Activated T-helper 2 cell treated with anti-CD3 and anti-CD28 coated beads, Interferon-gamma antibody, Interleukin-2, Interleukin-4, amounts not matched to agents 10 μg/mL and 5 μg/mL and 100 μg/mL, durations not matched to agents 14 hours and 24 hours and 36 hours (primary cell): ENCODE data around the gene ARFGAP2. TPM values are rescaled to one million over a fixed set of nuclear protein-coding genes. Genes with fewer than 3 reads are reported as not detected.

Source experiments
- DNase-seq: peaks from one replicate; pipeline ENCODE4 v3.0.0; 2021; ENCODE audit warnings: low spot score
- H3K27ac Mint-ChIP-seq: one replicate; pipeline ENCODE4 v1.8.0; 2021; ENCODE audit warnings: mixed read lengths
- H3K27me3 Mint-ChIP-seq: one replicate; pipeline ENCODE4 v1.8.0; 2021; ENCODE audit warnings: low read depth, mixed read lengths
- H3K36me3 Mint-ChIP-seq: one replicate; pipeline ENCODE4 v1.8.0; 2021; ENCODE audit warnings: low read depth, mixed read lengths
- H3K4me1 Mint-ChIP-seq: one replicate; pipeline ENCODE4 v1.8.0; 2021; ENCODE audit warnings: low read depth, mixed read lengths
- H3K4me3 Mint-ChIP-seq: one replicate; pipeline ENCODE4 v1.8.0; 2021; ENCODE audit warnings: low read depth, mild to moderate bottlenecking, moderate library complexity, mixed read lengths
- H3K9me3 Mint-ChIP-seq: one replicate; pipeline ENCODE4 v1.8.0; 2021; ENCODE audit warnings: mixed read lengths
- intact Hi-C: fragments of 100-400 bp; cut with micrococcal nuclease; formaldehyde crosslinking; loops from one replicate; pipeline ENCODE4 v1.15.1; 2023
- total RNA-seq: library from RNA; stranded (reverse); gene quantifications from 2 replicates; pipeline ENCODE4 v1.2.3, GENCODE V29; 2022

Gene ARFGAP2
- total RNA-seq, 1 donor from 2014 or later = 98.6 TPM

- intact Hi-C loops = no loop called here
- Mint-ChIP-seq H3K27ac (no peak overlapping the region), H3K27me3 (no peaks in the 10 kb centered on the region), H3K4me3 (no peak overlapping the region), H3K4me1 (peaks cover 4% of the 10 kb centered on the region), H3K36me3 (no peaks in the 10 kb centered on the region), H3K9me3 (no peaks in the 10 kb centered on the region)
- no peak for DNase-seq
These were observed 27.7 kb downstream of the ARFGAP2 start for GRCh38 chr11:47148903-47149531.

GRCh38 chr11:47148270-47148669 is 28.4 kb downstream of the ARFGAP2 start:
- DNase-seq = no peak
- Mint-ChIP-seq H3K9me3 (no peaks in the 10 kb centered on the region), H3K27ac (no peak overlapping the region), H3K4me1 (peaks cover 2% of the 10 kb centered on the region), H3K27me3 (no peaks in the 10 kb centered on the region), H3K36me3 (no peaks in the 10 kb centered on the region), H3K4me3 (no peak overlapping the region)
- intact Hi-C loops = no loop called here

- H3K36me3 Mint-ChIP-seq = no peaks in the 10 kb centered on the region
- intact Hi-C loops = no loop called here
- H3K27me3 Mint-ChIP-seq = no peaks in the 10 kb centered on the region
- no peak overlapping the region for H3K27ac Mint-ChIP-seq
- DNase-seq = no peak
- no peak overlapping the region for H3K4me3 Mint-ChIP-seq
- no peaks in the 10 kb centered on the region for H3K4me1 Mint-ChIP-seq
- no peaks in the 10 kb centered on the region for H3K9me3 Mint-ChIP-seq
These were observed 29.0 kb downstream of the ARFGAP2 start for GRCh38 chr11:47147681-47148080.

- intact Hi-C loops = no loop called here
- Mint-ChIP-seq H3K4me1 (no peaks in the 10 kb centered on the region), H3K36me3 (no peaks in the 10 kb centered on the region), H3K27ac (no peak overlapping the region), H3K9me3 (no peaks in the 10 kb centered on the region), H3K4me3 (no peak overlapping the region), H3K27me3 (no peaks in the 10 kb centered on the region)
- no peak for DNase-seq
These were observed 29.4 kb downstream of the ARFGAP2 start for GRCh38 chr11:47147250-47147649.

- no peak overlapping the region for H3K4me3 Mint-ChIP-seq
- no peaks in the 10 kb centered on the region for H3K36me3 Mint-ChIP-seq
- H3K27me3 Mint-ChIP-seq = no peaks in the 10 kb centered on the region
- intact Hi-C loops = no loop called here
- no peak overlapping the region for H3K27ac Mint-ChIP-seq
- no peak for DNase-seq
- no peaks in the 10 kb centered on the region for H3K9me3 Mint-ChIP-seq
- no peaks in the 10 kb centered on the region for H3K4me1 Mint-ChIP-seq
These were observed 32.1 kb downstream of the ARFGAP2 start for GRCh38 chr11:47144541-47144940.

GRCh38 chr11:47143322-47143721 is 33.4 kb downstream of the ARFGAP2 start:
- H3K4me1 Mint-ChIP-seq = peaks cover 2% of the 10 kb centered on the region
- H3K27ac Mint-ChIP-seq = no peak overlapping the region
- H3K9me3 Mint-ChIP-seq = no peaks in the 10 kb centered on the region
- no peak for DNase-seq
- no peak overlapping the region for H3K4me3 Mint-ChIP-seq
- H3K27me3 Mint-ChIP-seq = no peaks in the 10 kb centered on the region
- H3K36me3 Mint-ChIP-seq = no peaks in the 10 kb centered on the region
- intact Hi-C loops = no loop called here

- DNase-seq = no peak
- H3K36me3 Mint-ChIP-seq = peaks cover 3% of the 10 kb centered on the region
- H3K4me1 Mint-ChIP-seq = peaks cover 2% of the 10 kb centered on the region
- H3K4me3 Mint-ChIP-seq = no peak overlapping the region
- peaks cover 3% of the 10 kb centered on the region for H3K27me3 Mint-ChIP-seq
- no peak overlapping the region for H3K27ac Mint-ChIP-seq
- H3K9me3 Mint-ChIP-seq = no peaks in the 10 kb centered on the region
- intact Hi-C loops = no loop called here
These were observed 36.8 kb downstream of the ARFGAP2 start for GRCh38 chr11:47139878-47140277.

- DNase-seq = no peak
- no peaks in the 10 kb centered on the region for H3K9me3 Mint-ChIP-seq
- intact Hi-C loops = no loop called here
- peaks cover 3% of the 10 kb centered on the region for H3K27me3 Mint-ChIP-seq
- no peak overlapping the region for H3K4me3 Mint-ChIP-seq
- no peak overlapping the region for H3K27ac Mint-ChIP-seq
- H3K4me1 Mint-ChIP-seq = peaks cover 2% of the 10 kb centered on the region
- peaks cover 3% of the 10 kb centered on the region for H3K36me3 Mint-ChIP-seq
These were observed 39.2 kb downstream of the ARFGAP2 start for GRCh38 chr11:47137476-47137875.

- Mint-ChIP-seq H3K4me1 (peaks cover 2% of the 10 kb centered on the region), H3K27me3 (peaks cover 3% of the 10 kb centered on the region), H3K4me3 (no peak overlapping the region), H3K9me3 (no peaks in the 10 kb centered on the region), H3K27ac (no peak overlapping the region), H3K36me3 (peaks cover 3% of the 10 kb centered on the region)
- no peak for DNase-seq
- intact Hi-C loops = no loop called here
These were observed 39.8 kb downstream of the ARFGAP2 start for GRCh38 chr11:47136921-47137320.

GRCh38 chr11:47136327-47136726 is 40.4 kb downstream of the ARFGAP2 start:
- Mint-ChIP-seq H3K27me3 (peaks cover 3% of the 10 kb centered on the region), H3K36me3 (peaks cover 3% of the 10 kb centered on the region), H3K9me3 (no peaks in the 10 kb centered on the region), H3K27ac (no peak overlapping the region), H3K4me3 (no peak overlapping the region), H3K4me1 (peaks cover 2% of the 10 kb centered on the region)
- intact Hi-C loops = no loop called here
- no peak for DNase-seq

- intact Hi-C loops = no loop called here
- Mint-ChIP-seq H3K27ac (no peak overlapping the region), H3K9me3 (no peaks in the 10 kb centered on the region), H3K4me1 (no peaks in the 10 kb centered on the region), H3K27me3 (peaks cover 3% of the 10 kb centered on the region), H3K36me3 (peaks cover 2% of the 10 kb centered on the region), H3K4me3 (no peak overlapping the region)
- no peak for DNase-seq
These were observed 43.7 kb downstream of the ARFGAP2 start for GRCh38 chr11:47132981-47133380.

- Mint-ChIP-seq H3K4me3 (no peak overlapping the region), H3K27me3 (peaks cover 3% of the 10 kb centered on the region), H3K9me3 (no peaks in the 10 kb centered on the region), H3K27ac (no peak overlapping the region), H3K36me3 (no peaks in the 10 kb centered on the region), H3K4me1 (no peaks in the 10 kb centered on the region)
- intact Hi-C loops = no loop called here
- no peak for DNase-seq
These were observed 44.2 kb downstream of the ARFGAP2 start for GRCh38 chr11:47132490-47132889.

- Mint-ChIP-seq H3K27ac (no peak overlapping the region), H3K4me1 (no peaks in the 10 kb centered on the region), H3K27me3 (peaks cover 3% of the 10 kb centered on the region), H3K9me3 (no peaks in the 10 kb centered on the region), H3K36me3 (no peaks in the 10 kb centered on the region), H3K4me3 (no peak overlapping the region)
- intact Hi-C loops = no loop called here
- DNase-seq = no peak
These were observed 45.5 kb downstream of the ARFGAP2 start for GRCh38 chr11:47131136-47131535.

GRCh38 chr11:47130543-47130942 is 46.1 kb downstream of the ARFGAP2 start:
- intact Hi-C loops = no loop called here
- no peaks in the 10 kb centered on the region for H3K27me3 Mint-ChIP-seq
- H3K36me3 Mint-ChIP-seq = no peaks in the 10 kb centered on the region
- H3K4me3 Mint-ChIP-seq = no peak overlapping the region
- H3K9me3 Mint-ChIP-seq = no peaks in the 10 kb centered on the region
- DNase-seq = no peak
- no peak overlapping the region for H3K27ac Mint-ChIP-seq
- no peaks in the 10 kb centered on the region for H3K4me1 Mint-ChIP-seq
